Right lobe of liver (tissue), 6 donors: ENCODE measurements around the gene ACER3. TPM values are rescaled to one million over a fixed set of nuclear protein-coding genes. Genes with fewer than 3 reads are reported as not detected.
A peak's percentile ranks its signal among the peaks of the same experiment; 100 is the strongest.

ENCODE experiments used
- ATAC-seq, 4 donors: fragments of 200-7000 bp; cut with Tn5 transposase; one replicate each; pipeline ENCODE4 v1.9.1; 2020; ENCODE audit warnings: mild to moderate bottlenecking in 4 of 4, moderate library complexity in 4 of 4
- DNase-seq, 3 donors: peaks; one replicate each; pipeline ENCODE4 v3.0.0-alpha.2; 2020
- H3K27ac ChIP-seq, 3 donors: fragments of 200-600 bp; one replicate each; pipeline ENCODE4 v1.8.0; 2022
- H3K27me3 ChIP-seq, 2 donors: fragments of 200-600 bp; one replicate each; pipeline ENCODE4 v1.8.0; 2022
- H3K36me3 ChIP-seq, 4 donors: fragments of 200-600 bp; sonication (generic) in 1 of 4; one replicate each; pipeline versions ENCODE4 v1.5.1 to v1.8.0; 2017 to 2022; ENCODE audit warnings: control low read depth in 1 of 4
- H3K4me1 ChIP-seq, 4 donors: fragments of 200-600 bp; sonication (generic) in 1 of 4; one replicate each; pipeline versions ENCODE4 v1.5.1 to v1.8.0; 2017 to 2022; ENCODE audit warnings: control low read depth in 1 of 4
- H3K4me3 ChIP-seq, 3 donors: fragments of 200-600 bp; one replicate each; pipeline ENCODE4 v1.8.0; 2022
- H3K9me3 ChIP-seq, 4 donors: fragments of 200-600 bp; sonication (generic) in 1 of 4; one replicate each; pipeline versions ENCODE4 v1.5.1 to v1.8.0; 2017 to 2022; ENCODE audit warnings: control low read depth in 1 of 4
- POLR2A ChIP-seq: fragments of 450-650 bp; IDR thresholded peaks from one replicate; pipeline ENCODE4 v1.6.1; 2017; ENCODE audit warnings: antibody characterized with exemption, mild to moderate bottlenecking
- WGBS: methylation state at CpG from one replicate; pipeline ENCODE4 v1.1.6; 2018; ENCODE audit warnings: low coverage, low lambda C conversion rate; ENCODE audit not compliant: insufficient coverage; ENCODE audit errors: missing lambda C conversion rate; 5-methylcytosine and 5-hydroxymethylcytosine counted together
- intact Hi-C, 2 donors: fragments of 100-400 bp; cut with DNase I; formaldehyde crosslinking; loops; one replicate each; pipeline versions ENCODE4 v1.11.2 to v1.14.1; 2022
- total RNA-seq, 6 experiments: library from RNA; depleted of rRNA in 2 of 6; stranded (reverse); fragments of >200 nt in 2 of 6; fragmentation: NEBNext Ultra II Directional in 3 of 6; extraction: Animal tissue kit (Norgen Biotek cat#: 25700) in 3 of 6; gene quantifications; one replicate each; pipeline versions ENCODE4 v1.1.0 to v1.2.4, GENCODE V29; 2016 to 2023
- TF ChIP-seq, protein P1 (sequence below), 4 donors: fragments of 200-600 bp in 3 of 4; fragments of 450-650 bp in 1 of 4; IDR thresholded peaks; one replicate each; pipeline versions ENCODE4 v1.5.1 to v1.8.0; 2016 to 2022; ENCODE audit warnings: antibody characterized with exemption in 4 of 4, mild to moderate bottlenecking in 2 of 4
- donor health status: DM: no; HTN: yes; CAD: no.
- donor health status: DM: no; HTN: no; CAD: no.
- donor health status: DM: no; HTN: no; CAD: no.
- donor health status: DM: no; HTN: yes; CAD: no.
- donor health status: DM: no; HTN: yes; CAD: no.

The ACER3 gene
- total RNA-seq, 6 experiments from 2014 or later: 5.1 to 11.6 (median 7.3) TPM

GRCh38 chr11:76856106-76856505 lies 4.6 kb upstream of the ACER3 start:
- no peak overlapping the region for H3K4me3 ChIP-seq
- no peaks in the 10 kb centered on the region for H3K9me3 ChIP-seq
- no peaks in the 10 kb centered on the region for H3K36me3 ChIP-seq
- TF ChIP-seq, protein P1, sequence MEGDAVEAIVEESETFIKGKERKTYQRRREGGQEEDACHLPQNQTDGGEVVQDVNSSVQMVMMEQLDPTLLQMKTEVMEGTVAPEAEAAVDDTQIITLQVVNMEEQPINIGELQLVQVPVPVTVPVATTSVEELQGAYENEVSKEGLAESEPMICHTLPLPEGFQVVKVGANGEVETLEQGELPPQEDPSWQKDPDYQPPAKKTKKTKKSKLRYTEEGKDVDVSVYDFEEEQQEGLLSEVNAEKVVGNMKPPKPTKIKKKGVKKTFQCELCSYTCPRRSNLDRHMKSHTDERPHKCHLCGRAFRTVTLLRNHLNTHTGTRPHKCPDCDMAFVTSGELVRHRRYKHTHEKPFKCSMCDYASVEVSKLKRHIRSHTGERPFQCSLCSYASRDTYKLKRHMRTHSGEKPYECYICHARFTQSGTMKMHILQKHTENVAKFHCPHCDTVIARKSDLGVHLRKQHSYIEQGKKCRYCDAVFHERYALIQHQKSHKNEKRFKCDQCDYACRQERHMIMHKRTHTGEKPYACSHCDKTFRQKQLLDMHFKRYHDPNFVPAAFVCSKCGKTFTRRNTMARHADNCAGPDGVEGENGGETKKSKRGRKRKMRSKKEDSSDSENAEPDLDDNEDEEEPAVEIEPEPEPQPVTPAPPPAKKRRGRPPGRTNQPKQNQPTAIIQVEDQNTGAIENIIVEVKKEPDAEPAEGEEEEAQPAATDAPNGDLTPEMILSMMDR (IDR thresholded peaks at IDR 0.05): no peak
- no peak for TF ChIP-seq POLR2A
- DNase-seq: no peak
- no peak for ATAC-seq
- intact Hi-C loops: no loop called here
- peaks cover 0 to 3% (median 1%) of the 10 kb centered on the region in 4 donors for H3K4me1 ChIP-seq
- no peak overlapping the region for H3K27ac ChIP-seq
- H3K27me3 ChIP-seq: no peaks in the 10 kb centered on the region

DNA sequence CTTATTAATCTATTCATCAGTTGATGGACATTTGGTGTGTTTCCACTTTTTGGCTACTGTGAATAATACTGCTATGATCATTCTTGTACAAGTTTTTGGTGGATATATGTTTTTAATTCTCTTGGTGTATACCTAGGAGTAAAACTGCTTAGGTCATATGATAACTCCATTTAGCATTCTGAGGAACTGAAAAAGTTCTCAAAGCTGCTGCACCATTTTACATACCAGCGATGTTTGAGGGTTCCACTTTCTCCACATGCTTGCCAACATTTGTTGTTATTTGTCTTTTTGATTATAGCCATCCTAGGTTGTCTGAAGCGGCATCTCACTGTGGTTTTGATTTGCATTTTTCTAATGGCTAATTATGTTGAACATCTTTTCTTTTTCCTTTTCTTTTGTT lies 4.1 kb upstream of the ACER3 start:
- H3K27ac ChIP-seq: no peak overlapping the region
- DNase-seq (no peak), ATAC-seq (no peak)
- 95% methylated on average over 2 of the region's 2 CpGs for WGBS
- no peaks in the 10 kb centered on the region for H3K36me3 ChIP-seq
- H3K4me3 ChIP-seq: no peak overlapping the region
- TF ChIP-seq, protein P1 (IDR thresholded peaks at IDR 0.05): no peak
- no peak for TF ChIP-seq POLR2A
- intact Hi-C loops: no loop called here
- H3K4me1 ChIP-seq: peaks cover 0 to 4% (median 0%) of the 10 kb centered on the region in 4 donors
- H3K9me3 ChIP-seq: no peaks in the 10 kb centered on the region
- H3K27me3 ChIP-seq: no peaks in the 10 kb centered on the region

- no peaks in the 10 kb centered on the region for H3K36me3 ChIP-seq
- no peak overlapping the region for H3K4me3 ChIP-seq
- ATAC-seq (no peak), DNase-seq (no peak)
- TF ChIP-seq, protein P1 (IDR thresholded peaks at IDR 0.05): no peak
- TF ChIP-seq POLR2A: no peak
- 51% methylated on average over 6 of the region's 6 CpGs for WGBS
- intact Hi-C loops: no loop called here
- H3K9me3 ChIP-seq: no peaks in the 10 kb centered on the region
- peaks cover 0 to 10% (median 1%) of the 10 kb centered on the region in 4 donors for H3K4me1 ChIP-seq
- no peak overlapping the region for H3K27ac ChIP-seq
- no peaks in the 10 kb centered on the region for H3K27me3 ChIP-seq
Measured at GRCh38 chr11:76857781-76858410, 2.8 kb upstream of the ACER3 start.

DNA sequence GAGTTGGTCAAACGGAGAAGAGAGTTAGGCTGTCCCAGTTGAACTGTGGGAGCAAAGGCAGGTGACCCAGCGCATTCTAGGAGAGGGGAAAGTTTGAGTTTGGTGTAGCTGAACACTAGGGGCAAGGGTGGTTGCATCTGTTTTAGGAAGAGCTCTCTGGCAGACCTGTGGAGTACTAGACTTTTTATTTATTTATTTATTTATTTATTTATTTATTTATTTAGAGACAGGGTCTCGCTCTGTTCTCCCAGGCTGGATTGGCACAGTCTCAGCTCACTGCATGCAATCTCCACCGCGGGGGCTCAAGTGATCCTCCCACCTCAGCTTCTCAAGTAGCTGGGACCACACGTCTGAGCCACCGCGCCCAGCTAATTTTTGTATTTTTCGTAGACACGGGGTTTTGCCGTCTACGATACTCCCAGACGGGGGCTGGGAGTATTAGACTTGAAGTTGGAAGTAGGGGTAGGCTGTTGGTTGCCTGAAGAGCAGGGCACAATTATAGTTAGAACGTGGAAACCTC lies 950 bp upstream of the ACER3 start:
- Histone ChIP-seq H3K4me3 (no peak overlapping the region), H3K27me3 (no peaks in the 10 kb centered on the region), H3K27ac (peak overlapping the region in 1 of 3 donors; percentile 31), H3K36me3 (no peaks in the 10 kb centered on the region), H3K4me1 (peaks cover 0 to 10% (median 1%) of the 10 kb centered on the region in 4 donors), H3K9me3 (no peaks in the 10 kb centered on the region)
- intact Hi-C loops: loop anchor here in 1 of 2 donors (10.0 kb wide), 1 partner anchor 55 kb away; no protein-coding TSS in a partner anchor
- no peak for DNase-seq
- no peak for ATAC-seq
- TF ChIP-seq, protein P1 (IDR thresholded peaks at IDR 0.05): no peak
- TF ChIP-seq POLR2A: no peak
- 94% methylated on average over 12 of the region's 14 CpGs for WGBS
